Stimulated activated CD8-positive, alpha-beta memory T cell treated with anti-CD3 and anti-CD28 coated beads, Interleukin-12 subunit alpha, Interleukin-12 subunit beta, amount 100 ng/mL, for 1 hour (primary cell): Measurements from ENCODE around the gene CBFA2T2.
"Not testable (repeated sequence)": the region's sequence is repeated elsewhere in the genome, so short reads cannot be mapped to it uniquely, and the experiment has no call there.

ENCODE experiments used
- DNase-seq: peaks from one replicate; pipeline ENCODE4 v3.0.0-alpha.2; 2020; ENCODE audit warnings: low read depth

CBFA2T2 gene

DNA sequence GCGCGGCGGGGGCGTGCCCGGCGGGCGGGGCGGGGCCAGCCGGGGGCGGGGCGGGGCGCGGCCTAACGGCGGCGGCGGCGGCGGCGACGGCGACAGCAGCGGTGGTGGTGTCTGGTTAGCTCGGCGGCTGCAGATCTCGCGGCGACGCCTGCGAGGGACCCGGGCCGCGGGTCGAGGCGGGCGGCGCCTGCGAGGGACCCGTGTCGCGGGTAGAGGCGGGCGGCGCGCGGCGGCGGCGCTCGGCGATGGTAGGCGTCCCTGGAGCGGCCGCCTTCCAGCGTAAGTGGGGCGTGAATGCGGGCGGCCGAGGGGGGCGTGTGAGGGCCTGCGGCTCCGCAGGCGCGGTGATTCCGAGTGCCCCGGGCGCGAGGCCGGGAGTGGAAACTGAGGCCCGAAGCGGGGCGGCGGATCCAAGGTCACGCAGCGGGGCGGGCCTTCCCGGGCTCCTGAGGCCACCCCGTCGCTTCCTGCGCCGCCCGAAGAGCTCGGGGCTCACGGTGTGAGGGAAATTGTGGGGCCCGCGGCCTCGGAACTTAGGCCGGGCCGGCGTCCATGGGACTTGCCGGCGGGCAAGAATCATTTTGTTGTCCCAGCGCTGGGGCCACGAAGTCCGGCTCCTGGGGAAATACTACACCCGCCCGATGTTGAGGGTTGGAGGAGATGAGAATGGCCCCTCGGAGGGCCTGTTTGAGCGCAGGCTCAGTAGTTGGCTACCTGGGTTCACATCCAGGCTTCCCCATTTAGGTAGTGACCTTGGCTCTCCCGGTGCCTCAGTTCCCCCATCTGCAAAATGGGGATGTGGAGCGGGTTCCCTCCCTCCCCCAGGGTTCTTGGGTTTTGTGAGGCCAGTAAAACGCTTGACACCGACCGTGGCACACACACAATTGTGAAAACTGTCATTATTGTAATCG, at the start of gene CBFA2T2:
Gene CBFA2T2, plus strand, starts transcription at position 74 of the 911 bp plus-strand sequence. Its CDS starts 172 bp downstream, at position 246.
- DNase-seq = peak; percentile 37

DNA sequence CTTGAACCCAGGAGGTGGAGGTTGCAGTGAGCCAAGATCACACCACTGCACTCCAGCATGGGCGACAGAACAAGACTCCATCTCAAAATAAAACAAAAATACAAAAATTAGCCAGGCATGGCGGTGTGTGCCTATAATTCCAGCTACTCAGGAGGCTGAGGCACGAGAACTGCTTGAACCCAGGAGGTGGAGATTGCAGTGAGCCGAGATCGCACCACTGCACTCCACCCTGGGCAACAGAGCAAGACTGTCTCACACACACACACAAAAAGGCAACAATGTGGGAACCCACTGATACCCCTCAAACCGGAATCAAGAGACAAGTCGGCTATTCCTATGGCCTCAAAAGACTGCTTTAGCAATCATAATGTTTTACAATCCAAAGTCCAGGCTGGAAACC, 49.3 kb upstream of the CBFA2T2 start:
- not testable (repeated sequence) for DNase-seq

GRCh38 chr20:33441142-33441955, 48.5 kb upstream of the CBFA2T2 start:
- DNase-seq = no peak

DNA sequence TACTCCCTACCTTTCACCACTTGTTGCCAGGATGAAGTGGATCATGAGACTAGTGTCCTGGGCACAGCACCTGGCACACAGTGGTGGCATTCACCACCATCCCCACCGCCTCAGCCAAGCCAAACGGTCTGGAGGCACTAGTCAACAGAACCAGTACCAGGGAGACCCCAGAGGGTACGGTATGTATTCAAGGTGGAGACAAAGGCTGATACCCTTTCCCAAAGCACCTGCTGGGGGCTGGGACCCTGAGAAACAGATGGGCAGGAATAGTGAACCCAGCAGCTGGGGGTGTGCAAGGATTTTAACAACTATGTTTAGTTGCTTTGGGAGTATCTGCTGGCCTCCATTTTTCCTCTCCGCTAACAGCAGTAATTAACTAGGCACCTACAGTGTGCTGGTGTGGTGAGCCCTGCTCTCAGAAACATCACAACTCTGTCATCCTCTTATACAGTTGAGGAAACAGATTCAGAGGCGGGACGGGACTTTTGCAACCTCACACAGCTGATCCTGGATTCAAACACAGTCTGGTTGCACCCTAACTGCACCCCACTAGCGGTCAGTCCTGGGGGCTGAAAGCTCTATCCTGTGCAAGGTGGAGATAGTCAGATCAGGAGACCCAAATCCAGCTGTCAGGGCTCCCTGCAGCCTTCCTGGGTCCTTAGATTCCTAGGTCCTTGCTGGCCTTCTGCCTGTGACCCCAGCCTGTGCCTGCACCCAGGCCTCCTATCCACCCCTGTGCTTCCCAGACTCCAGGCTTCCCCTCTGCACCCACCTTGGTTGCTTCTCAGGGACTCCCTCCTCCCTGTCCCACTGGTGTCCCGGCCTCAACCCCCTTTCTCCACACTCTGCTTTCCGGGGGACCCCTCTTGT, 47.5 kb upstream of the CBFA2T2 start:
- DNase-seq = no peak

GRCh38 chr20:33443006-33443511, 46.8 kb upstream of the CBFA2T2 start:
- DNase-seq = no peak

DNA sequence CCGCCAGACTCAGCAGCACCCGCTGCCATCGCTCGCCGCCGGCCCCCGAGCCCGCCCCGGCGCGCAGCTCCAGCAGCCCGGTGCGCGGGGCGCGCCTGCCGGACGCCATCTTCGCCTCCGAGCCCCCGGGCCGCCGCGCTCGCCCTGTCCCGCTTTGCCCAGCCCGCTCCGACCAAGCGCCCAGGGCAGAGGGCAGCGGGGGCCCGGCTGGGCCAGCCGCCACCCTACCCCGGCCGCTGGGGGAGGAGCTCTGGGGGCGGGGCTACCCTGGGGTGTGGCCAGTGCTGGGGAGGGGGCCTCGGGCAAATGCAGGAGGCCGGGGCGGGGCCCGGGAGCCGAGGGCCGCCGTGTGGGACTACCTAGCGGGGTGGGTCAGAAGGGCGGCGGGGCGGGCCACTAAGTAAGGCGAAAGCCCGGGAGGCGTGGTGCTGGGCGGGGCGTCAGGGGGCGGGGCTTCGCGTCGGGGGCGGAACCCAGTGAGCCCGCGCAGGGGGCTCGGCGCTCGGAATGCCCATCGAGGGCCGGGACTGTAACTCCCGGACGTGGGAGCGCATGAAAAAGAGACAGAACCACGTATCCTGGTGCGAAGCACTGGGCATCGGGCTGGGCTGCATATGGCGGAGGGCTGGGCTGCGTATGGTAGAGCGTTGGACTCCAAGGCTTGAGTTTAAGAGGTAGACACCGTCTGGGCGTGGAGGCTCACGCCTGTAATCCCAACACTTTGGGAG, 46.2 kb upstream of the CBFA2T2 start, which contains the start of gene SNTA1:
Gene SNTA1, minus strand, starts transcription at position 252 of the 728 bp plus-strand sequence. Its CDS starts 143 bp downstream, at position 109.
- DNase-seq = peak; percentile 77

GRCh38 chr20:33444797-33445560, 44.9 kb upstream of the CBFA2T2 start:
- no peak for DNase-seq

- no peak for DNase-seq
These were observed 43.8 kb upstream of the CBFA2T2 start for GRCh38 chr20:33445881-33446625.

DNA sequence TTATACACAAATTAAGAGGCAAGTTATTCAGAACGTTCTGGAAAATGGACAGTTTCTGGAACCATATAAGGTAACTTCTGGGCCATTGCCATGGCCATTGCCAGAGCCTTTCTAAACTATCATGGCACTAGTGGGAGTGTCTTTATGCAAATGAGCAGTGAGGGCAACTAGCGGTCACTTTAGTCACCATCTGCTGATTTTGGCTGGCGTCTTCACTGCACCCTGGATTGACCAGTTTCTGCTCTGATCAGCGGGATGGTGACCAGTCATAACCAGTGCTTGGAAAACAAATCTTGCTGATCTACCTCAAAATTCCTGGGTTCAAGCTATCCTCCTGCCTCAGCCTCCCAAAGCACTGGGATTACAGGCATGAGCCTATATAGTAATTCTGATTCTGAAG, 39.0 kb upstream of the CBFA2T2 start:
- DNase-seq = no peak

DNA sequence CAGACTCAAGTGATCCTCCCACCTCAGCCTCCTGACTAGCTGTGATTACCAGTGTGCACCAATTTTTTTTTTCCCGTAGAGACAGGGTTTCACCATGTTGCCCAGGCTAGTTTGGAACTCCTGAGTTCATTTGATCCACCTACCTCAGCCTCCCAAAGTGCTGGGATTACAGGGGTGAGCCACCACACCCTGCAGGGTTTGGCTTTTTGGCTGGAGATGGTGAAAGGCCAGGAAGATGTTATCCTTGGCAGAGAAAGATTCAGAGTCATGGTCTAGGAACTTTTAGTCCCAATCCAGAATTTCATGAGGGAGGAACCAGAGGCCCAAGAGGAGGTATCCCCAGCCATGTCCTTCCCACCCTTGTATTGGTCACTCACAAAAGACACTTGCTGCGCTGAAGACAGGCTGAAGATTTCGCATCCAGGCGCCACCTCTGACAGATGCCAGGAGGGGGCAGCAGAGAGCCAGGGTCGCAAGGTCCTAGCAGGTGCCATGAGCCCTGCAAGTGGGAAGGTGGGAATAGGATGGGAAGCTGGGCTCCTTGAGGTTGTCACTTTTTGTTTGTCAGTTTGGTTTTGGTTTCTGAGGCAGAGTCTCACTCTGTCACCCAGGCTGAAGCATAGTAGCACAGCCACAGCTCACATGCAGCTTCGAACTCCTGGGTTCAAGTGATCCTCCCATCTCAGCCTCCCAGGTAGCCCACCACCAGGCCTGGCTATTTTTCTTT, 32.8 kb upstream of the CBFA2T2 start:
- DNase-seq = peak; percentile 72

DNA sequence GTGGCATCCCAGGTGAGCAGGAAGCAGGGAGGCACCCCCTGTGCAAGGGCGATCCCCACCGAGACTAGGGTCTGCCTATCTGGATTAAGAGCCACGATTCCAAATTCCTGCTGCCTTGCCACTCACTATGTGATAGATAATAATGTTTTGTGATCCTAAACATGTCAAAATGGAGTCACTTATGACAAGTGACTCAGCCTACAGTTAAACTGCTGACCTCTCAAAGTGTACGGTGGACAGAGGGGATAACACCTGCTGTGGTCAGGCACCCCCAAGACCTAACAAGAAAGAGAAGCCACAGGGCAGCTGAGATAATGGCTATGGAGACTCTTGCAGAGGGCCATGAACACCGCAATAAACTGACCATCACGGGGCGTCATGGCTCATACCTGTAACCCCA, 30.3 kb upstream of the CBFA2T2 start:
- no peak for DNase-seq

DNA sequence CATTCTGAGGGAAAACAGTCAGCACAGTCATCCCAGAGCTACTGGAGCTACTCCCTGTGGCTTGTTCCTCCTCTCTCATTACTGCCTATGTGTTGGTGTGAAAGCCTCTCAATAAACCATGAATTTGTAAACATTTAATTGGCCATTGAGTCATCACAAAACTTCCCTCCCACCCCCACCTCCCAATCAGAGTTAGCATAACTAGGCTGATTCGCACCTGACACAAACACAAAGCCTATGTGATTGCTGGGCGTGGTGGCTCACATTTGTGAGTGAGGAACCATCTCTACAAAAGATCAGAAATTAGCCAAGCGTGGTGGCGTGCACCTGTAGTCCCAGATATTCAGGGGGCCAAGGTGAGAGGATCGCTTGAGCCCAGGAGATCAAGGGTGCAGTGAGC, 29.2 kb upstream of the CBFA2T2 start:
- DNase-seq = no peak

DNA sequence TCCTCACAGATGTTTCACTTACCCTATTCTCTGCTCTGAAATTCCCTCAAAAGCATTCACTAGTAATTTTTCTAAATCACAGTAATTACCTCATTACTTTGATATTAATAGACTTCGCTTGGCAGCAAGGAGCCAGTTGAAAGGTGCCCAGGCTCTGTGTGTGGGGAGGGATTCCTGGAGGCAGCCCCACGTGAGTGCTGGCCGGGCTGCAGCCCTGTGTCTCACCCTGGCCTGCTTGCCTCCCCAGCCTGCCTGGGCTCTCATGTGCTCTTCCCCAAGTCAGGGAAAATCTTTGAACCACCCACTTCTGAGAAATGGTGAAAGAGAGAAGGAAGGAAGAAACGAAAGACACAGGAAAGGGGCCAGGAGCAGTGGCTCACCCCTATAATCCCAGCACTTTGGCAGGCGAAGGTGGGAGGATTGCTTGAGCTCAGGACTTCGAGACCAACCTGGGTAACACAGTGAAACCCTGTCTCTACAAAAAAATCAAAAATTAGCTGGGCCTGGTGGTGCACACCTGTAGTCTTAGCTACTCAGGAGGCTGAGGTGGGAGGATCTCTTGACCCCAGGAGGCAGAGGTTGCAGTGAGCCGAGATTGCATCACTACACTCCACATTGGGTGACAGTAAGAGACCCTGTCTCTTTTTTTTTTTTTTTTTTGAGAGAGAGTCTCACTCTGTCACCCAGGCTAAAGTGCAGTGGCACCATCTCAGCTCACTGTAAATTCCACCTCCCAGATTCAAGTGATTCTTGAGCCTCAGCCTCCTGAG, 26.4 kb upstream of the CBFA2T2 start:
- no peak for DNase-seq

GRCh38 chr20:33464759-33465158, 25.1 kb upstream of the CBFA2T2 start:
- not testable (repeated sequence) for DNase-seq

DNA sequence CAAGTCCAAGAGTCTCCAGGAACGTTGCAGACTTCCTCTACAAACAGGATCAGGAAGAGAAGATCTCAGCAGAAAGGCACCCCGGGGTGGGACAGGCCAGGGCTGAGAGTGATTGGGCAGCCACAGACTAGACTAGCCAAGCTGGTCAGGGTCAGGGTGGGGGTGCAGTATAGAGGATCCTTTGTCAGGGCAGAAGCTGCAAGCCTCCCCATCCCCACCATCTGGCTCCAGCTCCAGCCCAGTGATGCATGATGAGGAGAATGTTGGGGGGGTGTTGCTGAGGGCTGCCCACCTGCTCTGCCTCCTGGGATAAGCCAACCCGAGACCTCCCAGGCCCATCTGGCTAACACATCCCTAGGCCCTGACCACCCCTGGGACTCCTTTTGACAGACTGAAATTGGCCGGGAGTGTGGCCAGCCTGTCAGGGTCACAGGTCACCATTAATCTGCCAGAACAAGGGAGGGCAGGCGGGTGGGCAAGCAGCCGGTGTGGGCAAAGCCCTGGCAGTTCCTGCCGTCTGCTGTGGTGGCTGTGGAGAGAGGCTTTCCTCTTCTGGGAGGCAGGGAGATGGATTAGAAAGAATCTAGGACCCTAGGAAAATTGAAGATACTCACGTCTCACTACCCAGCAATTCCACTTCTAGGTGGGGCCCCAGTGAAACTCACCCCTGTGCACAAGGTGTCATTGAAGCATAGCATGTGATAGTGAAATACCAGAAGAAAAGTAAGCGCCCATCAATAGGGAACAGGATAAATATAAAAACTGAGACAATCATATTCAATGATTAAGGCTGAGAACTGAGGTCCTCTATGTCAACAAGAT, 24.2 kb upstream of the CBFA2T2 start:
- no peak for DNase-seq

- DNase-seq = no peak
These were observed 23.6 kb upstream of the CBFA2T2 start for GRCh38 chr20:33466303-33466646.

DNA sequence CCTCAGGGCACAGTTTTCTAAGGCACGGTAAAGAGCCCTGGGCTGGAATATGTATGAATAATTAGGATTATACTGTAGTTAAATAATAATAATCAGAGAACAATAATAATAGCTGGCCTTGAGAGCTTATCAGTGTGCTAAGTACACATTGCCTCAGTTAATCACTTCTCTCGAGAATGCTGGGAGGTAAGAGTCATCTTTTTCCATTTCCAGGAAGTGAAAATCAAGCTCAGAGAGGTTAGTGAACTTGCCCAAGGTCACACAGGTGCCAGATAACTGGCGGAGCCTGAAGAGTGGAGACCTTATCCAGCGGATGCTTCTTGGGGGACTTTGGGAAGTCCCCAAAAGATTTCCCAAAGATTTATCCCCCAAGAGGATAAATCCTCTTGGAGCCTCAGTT, 19.4 kb upstream of the CBFA2T2 start:
- no peak for DNase-seq
